Cardiac fibroblast (primary cell): ENCODE measurements around the gene DHODH.
A peak's percentile ranks its signal among the peaks of the same experiment; 100 is the strongest.
"Not testable (repeated sequence)": the region's sequence is repeated elsewhere in the genome, so short reads cannot be mapped to it uniquely, and the experiment has no call there.

Experiments
- DNase-seq, 2 donors: peaks; one replicate each; pipeline versions ENCODE4 v3.0.0 to v3.0.0-alpha.2; 2010; ENCODE audit warnings: low read depth in 2 of 2
- H3K4me3 ChIP-seq, 2 donors: replicated peaks in 1 of 2; 1 replicate in 1 of 2; 2 replicates in 1 of 2; pipeline ENCODE4 v1.5.1; 2011; ENCODE audit warnings: low read depth in 2 of 2, low read length in 2 of 2, mild to moderate bottlenecking in 2 of 2, moderate library complexity in 1 of 2
- TF ChIP-seq, protein P1 (sequence below): IDR thresholded peaks from one replicate; pipeline ENCODE4 v1.5.1; 2011; ENCODE audit warnings: low read depth, mild to moderate bottlenecking, low read length, inconsistent platforms

Gene DHODH

GRCh38 chr16:72064361-72064894 is 55.9 kb downstream of the DHODH start:
- TF ChIP-seq, protein P1, sequence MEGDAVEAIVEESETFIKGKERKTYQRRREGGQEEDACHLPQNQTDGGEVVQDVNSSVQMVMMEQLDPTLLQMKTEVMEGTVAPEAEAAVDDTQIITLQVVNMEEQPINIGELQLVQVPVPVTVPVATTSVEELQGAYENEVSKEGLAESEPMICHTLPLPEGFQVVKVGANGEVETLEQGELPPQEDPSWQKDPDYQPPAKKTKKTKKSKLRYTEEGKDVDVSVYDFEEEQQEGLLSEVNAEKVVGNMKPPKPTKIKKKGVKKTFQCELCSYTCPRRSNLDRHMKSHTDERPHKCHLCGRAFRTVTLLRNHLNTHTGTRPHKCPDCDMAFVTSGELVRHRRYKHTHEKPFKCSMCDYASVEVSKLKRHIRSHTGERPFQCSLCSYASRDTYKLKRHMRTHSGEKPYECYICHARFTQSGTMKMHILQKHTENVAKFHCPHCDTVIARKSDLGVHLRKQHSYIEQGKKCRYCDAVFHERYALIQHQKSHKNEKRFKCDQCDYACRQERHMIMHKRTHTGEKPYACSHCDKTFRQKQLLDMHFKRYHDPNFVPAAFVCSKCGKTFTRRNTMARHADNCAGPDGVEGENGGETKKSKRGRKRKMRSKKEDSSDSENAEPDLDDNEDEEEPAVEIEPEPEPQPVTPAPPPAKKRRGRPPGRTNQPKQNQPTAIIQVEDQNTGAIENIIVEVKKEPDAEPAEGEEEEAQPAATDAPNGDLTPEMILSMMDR: no peak
- DNase-seq: no peak
- H3K4me3 ChIP-seq: no peak overlapping the region

DNA sequence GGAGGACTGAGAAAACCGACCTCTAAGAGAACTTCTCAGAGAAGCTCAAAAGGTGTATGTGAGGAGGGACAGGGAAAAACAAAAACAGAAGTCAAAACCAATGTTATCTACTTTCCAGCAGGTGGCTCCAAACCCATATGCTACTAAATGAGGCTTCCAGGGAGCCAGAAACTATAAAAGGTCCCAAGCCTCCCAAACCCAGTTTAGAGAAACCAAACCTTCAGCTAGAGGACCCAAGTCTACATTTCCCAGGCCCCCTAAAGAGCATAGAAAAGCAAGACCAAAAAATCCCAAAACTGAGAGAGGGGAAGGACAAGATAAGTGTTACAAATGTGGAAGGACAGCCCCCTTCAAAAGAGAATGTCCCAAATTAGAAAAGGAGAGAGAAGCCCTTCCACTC is 58.2 kb downstream of the DHODH start:
- TF ChIP-seq, protein P1: peak; percentile 63
- no peak overlapping the region for H3K4me3 ChIP-seq
- DNase-seq: peak; percentile 57 to 75

DNA sequence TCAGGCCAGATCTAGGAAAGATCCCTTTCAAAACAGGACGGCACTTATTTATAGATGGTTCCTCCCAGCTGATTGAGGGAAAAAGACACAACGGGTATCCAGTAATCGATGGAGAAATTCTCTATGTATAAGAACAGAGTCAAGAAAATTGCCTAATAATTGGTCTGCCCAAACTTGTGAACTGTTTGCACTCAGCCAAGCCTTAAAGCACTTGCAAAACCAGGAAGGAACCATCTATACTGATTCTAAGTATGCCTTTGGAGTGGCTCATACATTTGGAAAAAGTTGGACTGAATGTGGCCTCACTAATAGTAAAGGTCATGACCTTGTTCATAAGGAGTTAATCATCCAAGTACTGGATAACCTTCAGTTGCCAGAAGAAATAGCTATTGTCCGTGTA is 60.4 kb downstream of the DHODH start:
- DNase-seq: no peak
- no peak overlapping the region for H3K4me3 ChIP-seq
- TF ChIP-seq, protein P1: no peak

DNA sequence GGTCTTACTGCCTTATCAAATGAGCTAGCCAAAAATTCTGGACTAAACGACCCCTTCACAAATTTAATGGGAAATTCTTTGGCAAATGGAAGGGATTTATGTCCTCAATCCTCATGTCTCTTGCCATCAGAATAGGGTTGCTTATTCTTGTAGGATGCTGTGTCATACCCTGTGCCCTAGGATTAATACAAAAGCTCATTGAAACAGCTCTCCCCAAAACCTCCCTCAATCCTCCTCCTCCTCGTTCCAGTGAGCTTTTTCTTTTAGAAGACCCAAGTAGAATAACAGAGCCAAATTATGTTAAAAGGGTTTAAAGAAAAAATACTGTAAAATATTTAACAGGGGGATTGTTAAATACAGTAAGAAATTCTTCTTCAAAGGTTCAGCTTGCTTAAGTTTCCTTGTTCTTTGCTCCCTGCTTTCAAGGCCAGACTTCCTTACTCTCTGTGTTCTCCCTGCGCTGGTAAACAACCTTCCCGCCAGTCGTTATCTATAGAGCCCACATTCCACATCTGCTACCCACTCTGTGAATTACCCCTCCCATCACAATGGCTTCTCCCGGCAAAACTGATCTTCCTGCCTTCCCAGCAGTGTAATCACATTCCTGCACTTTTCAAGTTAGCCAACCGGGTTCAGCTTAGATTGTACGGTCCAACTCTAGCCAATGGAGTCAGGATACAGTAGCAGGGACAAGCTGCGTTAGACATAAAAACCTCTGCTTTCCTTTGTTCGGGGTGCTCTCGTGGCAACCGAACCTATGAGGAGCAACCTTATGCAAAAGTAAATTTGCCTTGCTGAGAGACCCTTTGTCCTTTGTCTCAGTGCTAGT is 64.2 kb downstream of the DHODH start:
- H3K4me3 ChIP-seq: no peak overlapping the region
- peak in 1 of 2 donors; percentile 85 for DNase-seq
- TF ChIP-seq, protein P1: no peak

- TF ChIP-seq, protein P1: no peak
- peak in 1 of 2 donors; percentile 81 for DNase-seq
- no peak overlapping the region for H3K4me3 ChIP-seq
These were observed 65.2 kb downstream of the DHODH start for GRCh38 chr16:72073560-72074230.

DNA sequence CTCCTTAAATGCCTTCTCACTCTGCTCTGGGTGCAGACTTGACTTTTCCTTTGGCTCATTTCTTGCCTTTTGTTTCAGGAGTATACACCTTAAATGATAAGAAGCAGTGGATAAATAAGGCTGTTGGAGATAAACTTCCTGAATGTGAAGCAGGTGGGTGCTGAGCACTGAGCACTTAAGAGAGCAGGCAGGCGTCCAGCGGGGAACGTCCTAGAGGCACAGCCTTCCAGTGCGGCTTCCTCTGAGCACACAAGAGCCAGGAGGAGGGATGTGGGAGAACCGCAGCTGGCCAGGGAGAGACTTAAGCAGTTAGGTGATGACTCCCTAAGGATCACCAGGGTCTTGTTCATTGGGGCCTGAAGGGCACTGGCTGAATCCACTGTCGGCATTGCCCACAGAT is 66.5 kb downstream of the DHODH start:
- H3K4me3 ChIP-seq: not testable (repeated sequence)

More for the DNA sequence above, 66.5 kb downstream of the DHODH start:
- DNase-seq: not testable (repeated sequence)
